ENCODE data around the gene CFAP100.

- TF ChIP-seq ZNF274 (IDR thresholded peaks at IDR 0.05; ENCODE audit: low read depth, low read length) (no peak), SUZ12 (IDR thresholded peaks at IDR 0.05; ENCODE audit: extremely low read depth, insufficient read depth, insufficient read length) (no peak)
Measured at GRCh38 chr3:126348308-126348920, 46.3 kb upstream of the CFAP100 start.
